Liver (tissue), 9 donors: ENCODE measurements around the gene KLF2. TPM values are rescaled to one million over a fixed set of nuclear protein-coding genes. Genes with fewer than 3 reads are reported as not detected.
A peak's percentile ranks its signal among the peaks of the same experiment; 100 is the strongest.
"Not testable (repeated sequence)": the region's sequence is repeated elsewhere in the genome, so short reads cannot be mapped to it uniquely, and the experiment has no call there.

Experiments
- DNase-seq: peaks from one replicate; pipeline ENCODE4 v3.0.0-alpha.2; 2017; ENCODE audit warnings: low spot score
- H3K27ac ChIP-seq, 2 donors: one replicate each; pipeline ENCODE4 v1.7.0; 2013; ENCODE audit warnings: inconsistent platforms in 2 of 2, low read length in 2 of 2, control low read depth in 1 of 2, low read depth in 1 of 2, mild to moderate bottlenecking in 1 of 2
- H3K27me3 ChIP-seq, 4 donors: one replicate each; pipeline versions ENCODE4 v1.6.1 to v1.7.0; 2013; ENCODE audit warnings: low read length in 3 of 4, inconsistent platforms in 1 of 4, mild to moderate bottlenecking in 1 of 4, moderate library complexity in 1 of 4; ENCODE audit not compliant: control insufficient read depth in 4 of 4, insufficient read depth in 4 of 4
- H3K36me3 ChIP-seq, 4 donors: one replicate each; pipeline versions ENCODE4 v1.6.1 to v1.7.0; 2013; ENCODE audit warnings: low read length in 3 of 4, mild to moderate bottlenecking in 3 of 4, low read depth in 1 of 4, moderate library complexity in 1 of 4; ENCODE audit not compliant: control insufficient read depth in 4 of 4, insufficient read depth in 3 of 4
- H3K4me1 ChIP-seq, 4 donors: one replicate each; pipeline versions ENCODE4 v1.6.1 to v1.7.0; 2013; ENCODE audit warnings: low read length in 3 of 4, mild to moderate bottlenecking in 3 of 4, moderate library complexity in 1 of 4; ENCODE audit not compliant: control insufficient read depth in 4 of 4, insufficient read depth in 4 of 4
- H3K4me3 ChIP-seq, 3 donors: one replicate each; pipeline versions ENCODE4 v1.6.1 to v1.7.0; 2013; ENCODE audit warnings: low read length in 3 of 3, control low read depth in 1 of 3, low read depth in 1 of 3, mild to moderate bottlenecking in 1 of 3
- H3K9ac ChIP-seq, 2 donors: one replicate each; pipeline ENCODE4 v1.7.0; 2013; ENCODE audit warnings: low read length in 2 of 2, mild to moderate bottlenecking in 2 of 2, moderate library complexity in 2 of 2, control low read depth in 1 of 2, low read depth in 1 of 2
- H3K9me3 ChIP-seq, 4 donors: one replicate each; pipeline versions ENCODE4 v1.6.1 to v1.7.0; 2013; ENCODE audit warnings: low read length in 3 of 4; ENCODE audit not compliant: control insufficient read depth in 4 of 4
- EGR1 ChIP-seq, 2 donors: IDR thresholded peaks; 2 replicates each; pipeline ENCODE4 v1.6.1; 2016 to 2018; ENCODE audit warnings: antibody characterized with exemption in 2 of 2, low read depth in 2 of 2
- FOXA1 ChIP-seq: IDR thresholded peaks from 2 replicates; pipeline ENCODE4 v1.6.1; 2016; ENCODE audit warnings: antibody characterized with exemption
- FOXA2 ChIP-seq: IDR thresholded peaks from 2 replicates; pipeline ENCODE4 v1.6.1; 2016; ENCODE audit warnings: antibody characterized with exemption
- GABPA ChIP-seq, 2 donors: IDR thresholded peaks in 1 of 2; conservative IDR thresholded peaks in 1 of 2; 2 replicates each; pipeline ENCODE4 v1.6.1; 2016; ENCODE audit warnings: antibody characterized with exemption in 2 of 2, mild to moderate bottlenecking in 1 of 2, moderate library complexity in 1 of 2
- HNF4A ChIP-seq, 2 donors: conservative IDR thresholded peaks; 2 replicates each; pipeline ENCODE4 v1.6.1; 2016; ENCODE audit warnings: antibody characterized with exemption in 2 of 2, mild to moderate bottlenecking in 2 of 2
- HNF4G ChIP-seq: IDR thresholded peaks from 2 replicates; pipeline ENCODE4 v1.6.1; 2016; ENCODE audit warnings: antibody characterized with exemption
- JUND ChIP-seq, 2 donors: IDR thresholded peaks; 2 replicates each; pipeline ENCODE4 v1.6.1; 2016; ENCODE audit warnings: antibody characterized with exemption in 2 of 2
- NR2F2 ChIP-seq: IDR thresholded peaks from 2 replicates; pipeline ENCODE4 v1.6.1; 2016; ENCODE audit warnings: antibody characterized with exemption
- RAD21 ChIP-seq, 2 donors: IDR thresholded peaks; 2 replicates each; pipeline ENCODE4 v1.6.1; 2016; ENCODE audit warnings: antibody characterized with exemption in 2 of 2, mild to moderate bottlenecking in 2 of 2
- RXRA ChIP-seq, 2 donors: IDR thresholded peaks; 2 replicates each; pipeline ENCODE4 v1.6.1; 2017 to 2018; ENCODE audit warnings: antibody characterized with exemption in 2 of 2, mild to moderate bottlenecking in 1 of 2
- SP1 ChIP-seq: IDR thresholded peaks from 2 replicates; pipeline ENCODE4 v1.6.1; 2018; ENCODE audit warnings: antibody characterized with exemption, mild to moderate bottlenecking
- TAF1 ChIP-seq: conservative IDR thresholded peaks from 2 replicates; pipeline ENCODE4 v1.6.1; 2016; ENCODE audit warnings: antibody characterized with exemption, mild to moderate bottlenecking
- YY1 ChIP-seq: IDR thresholded peaks from 2 replicates; pipeline ENCODE4 v1.6.1; 2016; ENCODE audit warnings: antibody characterized with exemption, mild to moderate bottlenecking
- WGBS: extraction: QIAGEN DNeasy Blood & Tissue Kit; methylation state at CpG from one replicate; pipeline ENCODE4 v1.1.7; 2013; 5-methylcytosine and 5-hydroxymethylcytosine counted together
- polyA plus RNA-seq, 2 donors: library from polyadenylated mRNA; stranded (reverse) in 1 of 2; unstranded in 1 of 2; fragments of 200-250 nt in 1 of 2; fragments of >200 nt in 1 of 2; fragmentation: Nextera tagmentation in 1 of 2; extraction: Ambion mirVana in 1 of 2; gene quantifications; one replicate each; pipeline versions ENCODE4 v1.2.1 to v1.2.3, GENCODE V29; 2013 to 2015
- total RNA-seq, 2 donors: library from RNA; depleted of rRNA; stranded (reverse); fragments of >200 nt; gene quantifications; one replicate each; pipeline ENCODE4 v1.2.3, GENCODE V29; 2014
- TF ChIP-seq, protein P1 (sequence below): fragments of 150-350 bp; IDR thresholded peaks from 2 replicates; pipeline ENCODE4 v1.5.1; 2017; ENCODE audit warnings: improper control_type of control experiment, low read depth, low read length; ENCODE audit not compliant: missing input control
- TF ChIP-seq, protein P2 (sequence below): IDR thresholded peaks from 2 replicates; pipeline ENCODE4 v1.6.1; 2016; ENCODE audit warnings: antibody characterized with exemption
- TF ChIP-seq, protein P3 (sequence below): IDR thresholded peaks from 2 replicates; pipeline ENCODE4 v1.6.1; 2016; ENCODE audit warnings: antibody characterized with exemption
- TF ChIP-seq, protein P4 (sequence below): IDR thresholded peaks from 2 replicates; pipeline ENCODE4 v1.6.1; 2016; ENCODE audit warnings: antibody characterized with exemption, mild to moderate bottlenecking
- TF ChIP-seq, protein P5 (sequence below): IDR thresholded peaks from 2 replicates; pipeline ENCODE4 v1.6.1; 2016; ENCODE audit warnings: antibody characterized with exemption
- donor health status: healthy.
- donor health status: healthy.
- donor health status: healthy.
- donor health status: healthy.
- donor health status: healthy.

KLF2 gene
- total and polyA plus RNA-seq, 4 donors = 3.9 to 11.2 (median 4.2) TPM

DNA sequence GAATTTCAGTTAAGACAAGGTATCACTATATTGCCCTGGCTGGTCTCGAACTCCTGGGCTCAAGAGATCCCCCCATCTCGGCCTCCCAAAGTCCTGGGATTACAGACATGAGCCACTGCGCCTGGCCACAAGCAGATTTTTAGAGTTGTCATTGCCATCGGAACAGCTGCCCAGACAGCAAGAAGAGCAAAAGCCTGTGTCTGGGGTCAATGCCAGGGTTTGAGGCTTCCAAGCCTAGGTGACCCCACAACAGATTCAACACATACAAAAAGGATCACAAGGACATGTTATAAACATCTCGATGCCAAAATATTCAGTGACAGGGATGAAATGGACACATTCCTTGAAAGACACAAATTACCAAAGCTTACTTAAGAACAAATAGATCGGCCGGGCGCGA lies 40.1 kb upstream of the KLF2 start:
- no peak overlapping the region for H3K4me3 ChIP-seq

DNA sequence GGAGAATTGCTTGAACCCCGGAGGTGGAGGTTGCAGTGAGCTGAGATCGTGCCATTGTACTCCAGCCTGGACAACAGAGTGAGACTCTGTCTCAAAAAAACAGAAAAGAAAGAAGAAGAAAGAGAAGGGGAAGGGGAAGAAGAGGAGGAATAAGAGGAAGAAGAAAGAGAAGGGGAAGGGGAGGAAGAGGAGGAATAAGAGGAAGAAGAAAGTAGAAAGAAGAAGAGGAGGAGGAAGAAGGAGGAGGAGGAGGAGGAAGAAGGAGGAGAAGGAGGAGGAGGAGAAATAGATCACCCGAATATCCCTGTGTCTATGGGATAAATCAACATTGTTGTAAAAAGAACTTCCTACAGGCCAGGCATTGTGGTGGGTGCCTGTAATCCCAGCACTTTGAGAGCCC lies 39.5 kb upstream of the KLF2 start:
- peak overlapping the region in 1 of 2 donors; percentile 33 for H3K27ac ChIP-seq
- not testable (repeated sequence) for DNase-seq, H3K9ac ChIP-seq, H3K4me3 ChIP-seq, H3K27me3 ChIP-seq, H3K36me3 ChIP-seq, H3K9me3 ChIP-seq, H3K4me1 ChIP-seq
- WGBS = 76% methylated on average over 3 of the region's 3 CpGs

More for the DNA sequence above, 40.1 kb upstream of the KLF2 start:
- 91% methylated on average over 9 of the region's 9 CpGs for WGBS
- no peak for TF ChIP-seq NR2F2
- no peak for TF ChIP-seq JUND (IDR thresholded peaks at IDR 0.05)
- TF ChIP-seq HNF4A (conservative IDR thresholded peaks at IDR 0.05) = no peak
- TF ChIP-seq, protein P1, sequence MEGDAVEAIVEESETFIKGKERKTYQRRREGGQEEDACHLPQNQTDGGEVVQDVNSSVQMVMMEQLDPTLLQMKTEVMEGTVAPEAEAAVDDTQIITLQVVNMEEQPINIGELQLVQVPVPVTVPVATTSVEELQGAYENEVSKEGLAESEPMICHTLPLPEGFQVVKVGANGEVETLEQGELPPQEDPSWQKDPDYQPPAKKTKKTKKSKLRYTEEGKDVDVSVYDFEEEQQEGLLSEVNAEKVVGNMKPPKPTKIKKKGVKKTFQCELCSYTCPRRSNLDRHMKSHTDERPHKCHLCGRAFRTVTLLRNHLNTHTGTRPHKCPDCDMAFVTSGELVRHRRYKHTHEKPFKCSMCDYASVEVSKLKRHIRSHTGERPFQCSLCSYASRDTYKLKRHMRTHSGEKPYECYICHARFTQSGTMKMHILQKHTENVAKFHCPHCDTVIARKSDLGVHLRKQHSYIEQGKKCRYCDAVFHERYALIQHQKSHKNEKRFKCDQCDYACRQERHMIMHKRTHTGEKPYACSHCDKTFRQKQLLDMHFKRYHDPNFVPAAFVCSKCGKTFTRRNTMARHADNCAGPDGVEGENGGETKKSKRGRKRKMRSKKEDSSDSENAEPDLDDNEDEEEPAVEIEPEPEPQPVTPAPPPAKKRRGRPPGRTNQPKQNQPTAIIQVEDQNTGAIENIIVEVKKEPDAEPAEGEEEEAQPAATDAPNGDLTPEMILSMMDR = no peak
- no peak for TF ChIP-seq FOXA1
- no peak for TF ChIP-seq TAF1
- TF ChIP-seq RAD21 (IDR thresholded peaks at IDR 0.05) = no peak
- no peak for TF ChIP-seq GABPA (IDR thresholded peaks at IDR 0.05 in 1 of 2, conservative IDR thresholded peaks at IDR 0.05 in 1 of 2)
- TF ChIP-seq RXRA (IDR thresholded peaks at IDR 0.05) = no peak
- TF ChIP-seq YY1 = no peak
- TF ChIP-seq, protein P2, sequence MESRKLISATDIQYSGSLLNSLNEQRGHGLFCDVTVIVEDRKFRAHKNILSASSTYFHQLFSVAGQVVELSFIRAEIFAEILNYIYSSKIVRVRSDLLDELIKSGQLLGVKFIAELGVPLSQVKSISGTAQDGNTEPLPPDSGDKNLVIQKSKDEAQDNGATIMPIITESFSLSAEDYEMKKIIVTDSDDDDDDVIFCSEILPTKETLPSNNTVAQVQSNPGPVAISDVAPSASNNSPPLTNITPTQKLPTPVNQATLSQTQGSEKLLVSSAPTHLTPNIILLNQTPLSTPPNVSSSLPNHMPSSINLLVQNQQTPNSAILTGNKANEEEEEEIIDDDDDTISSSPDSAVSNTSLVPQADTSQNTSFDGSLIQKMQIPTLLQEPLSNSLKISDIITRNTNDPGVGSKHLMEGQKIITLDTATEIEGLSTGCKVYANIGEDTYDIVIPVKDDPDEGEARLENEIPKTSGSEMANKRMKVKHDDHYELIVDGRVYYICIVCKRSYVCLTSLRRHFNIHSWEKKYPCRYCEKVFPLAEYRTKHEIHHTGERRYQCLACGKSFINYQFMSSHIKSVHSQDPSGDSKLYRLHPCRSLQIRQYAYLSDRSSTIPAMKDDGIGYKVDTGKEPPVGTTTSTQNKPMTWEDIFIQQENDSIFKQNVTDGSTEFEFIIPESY = no peak
- TF ChIP-seq, protein P3, sequence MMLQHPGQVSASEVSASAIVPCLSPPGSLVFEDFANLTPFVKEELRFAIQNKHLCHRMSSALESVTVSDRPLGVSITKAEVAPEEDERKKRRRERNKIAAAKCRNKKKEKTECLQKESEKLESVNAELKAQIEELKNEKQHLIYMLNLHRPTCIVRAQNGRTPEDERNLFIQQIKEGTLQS = no peak
- TF ChIP-seq, protein P4, sequence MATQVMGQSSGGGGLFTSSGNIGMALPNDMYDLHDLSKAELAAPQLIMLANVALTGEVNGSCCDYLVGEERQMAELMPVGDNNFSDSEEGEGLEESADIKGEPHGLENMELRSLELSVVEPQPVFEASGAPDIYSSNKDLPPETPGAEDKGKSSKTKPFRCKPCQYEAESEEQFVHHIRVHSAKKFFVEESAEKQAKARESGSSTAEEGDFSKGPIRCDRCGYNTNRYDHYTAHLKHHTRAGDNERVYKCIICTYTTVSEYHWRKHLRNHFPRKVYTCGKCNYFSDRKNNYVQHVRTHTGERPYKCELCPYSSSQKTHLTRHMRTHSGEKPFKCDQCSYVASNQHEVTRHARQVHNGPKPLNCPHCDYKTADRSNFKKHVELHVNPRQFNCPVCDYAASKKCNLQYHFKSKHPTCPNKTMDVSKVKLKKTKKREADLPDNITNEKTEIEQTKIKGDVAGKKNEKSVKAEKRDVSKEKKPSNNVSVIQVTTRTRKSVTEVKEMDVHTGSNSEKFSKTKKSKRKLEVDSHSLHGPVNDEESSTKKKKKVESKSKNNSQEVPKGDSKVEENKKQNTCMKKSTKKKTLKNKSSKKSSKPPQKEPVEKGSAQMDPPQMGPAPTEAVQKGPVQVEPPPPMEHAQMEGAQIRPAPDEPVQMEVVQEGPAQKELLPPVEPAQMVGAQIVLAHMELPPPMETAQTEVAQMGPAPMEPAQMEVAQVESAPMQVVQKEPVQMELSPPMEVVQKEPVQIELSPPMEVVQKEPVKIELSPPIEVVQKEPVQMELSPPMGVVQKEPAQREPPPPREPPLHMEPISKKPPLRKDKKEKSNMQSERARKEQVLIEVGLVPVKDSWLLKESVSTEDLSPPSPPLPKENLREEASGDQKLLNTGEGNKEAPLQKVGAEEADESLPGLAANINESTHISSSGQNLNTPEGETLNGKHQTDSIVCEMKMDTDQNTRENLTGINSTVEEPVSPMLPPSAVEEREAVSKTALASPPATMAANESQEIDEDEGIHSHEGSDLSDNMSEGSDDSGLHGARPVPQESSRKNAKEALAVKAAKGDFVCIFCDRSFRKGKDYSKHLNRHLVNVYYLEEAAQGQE = no peak
- no peak for TF ChIP-seq EGR1 (IDR thresholded peaks at IDR 0.05; ENCODE audit: low read depth in 2 of 2)
- no peak for TF ChIP-seq FOXA2
- TF ChIP-seq, protein P5, sequence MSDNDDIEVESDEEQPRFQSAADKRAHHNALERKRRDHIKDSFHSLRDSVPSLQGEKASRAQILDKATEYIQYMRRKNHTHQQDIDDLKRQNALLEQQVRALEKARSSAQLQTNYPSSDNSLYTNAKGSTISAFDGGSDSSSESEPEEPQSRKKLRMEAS = no peak
- TF ChIP-seq SP1 = no peak
- TF ChIP-seq HNF4G = no peak
- Histone ChIP-seq H3K9ac (no peak overlapping the region), H3K4me1 (peaks cover 0 to 4% (median 1%) of the 10 kb centered on the region in 4 donors), H3K27me3 (no peaks in the 10 kb centered on the region), H3K36me3 (no peaks in the 10 kb centered on the region), H3K27ac (peak overlapping the region; percentile 70 to 78), H3K9me3 (no peaks in the 10 kb centered on the region)
- DNase-seq = no peak
